Liver (tissue), 9 donors: ENCODE data around the gene PRKN. TPM values are rescaled to one million over a fixed set of nuclear protein-coding genes. Genes with fewer than 3 reads are reported as not detected.

Source experiments
- DNase-seq: peaks from one replicate; pipeline ENCODE4 v3.0.0-alpha.2; 2017; ENCODE audit warnings: low spot score
- H3K27ac ChIP-seq, 2 donors: one replicate each; pipeline ENCODE4 v1.7.0; 2013; ENCODE audit warnings: inconsistent platforms in 2 of 2, low read length in 2 of 2, control low read depth in 1 of 2, low read depth in 1 of 2, mild to moderate bottlenecking in 1 of 2
- H3K27me3 ChIP-seq, 4 donors: one replicate each; pipeline versions ENCODE4 v1.6.1 to v1.7.0; 2013; ENCODE audit warnings: low read length in 3 of 4, inconsistent platforms in 1 of 4, mild to moderate bottlenecking in 1 of 4, moderate library complexity in 1 of 4; ENCODE audit not compliant: control insufficient read depth in 4 of 4, insufficient read depth in 4 of 4
- H3K36me3 ChIP-seq, 4 donors: one replicate each; pipeline versions ENCODE4 v1.6.1 to v1.7.0; 2013; ENCODE audit warnings: low read length in 3 of 4, mild to moderate bottlenecking in 3 of 4, low read depth in 1 of 4, moderate library complexity in 1 of 4; ENCODE audit not compliant: control insufficient read depth in 4 of 4, insufficient read depth in 3 of 4
- H3K4me1 ChIP-seq, 4 donors: one replicate each; pipeline versions ENCODE4 v1.6.1 to v1.7.0; 2013; ENCODE audit warnings: low read length in 3 of 4, mild to moderate bottlenecking in 3 of 4, moderate library complexity in 1 of 4; ENCODE audit not compliant: control insufficient read depth in 4 of 4, insufficient read depth in 4 of 4
- H3K4me3 ChIP-seq, 3 donors: one replicate each; pipeline versions ENCODE4 v1.6.1 to v1.7.0; 2013; ENCODE audit warnings: low read length in 3 of 3, control low read depth in 1 of 3, low read depth in 1 of 3, mild to moderate bottlenecking in 1 of 3
- H3K9ac ChIP-seq, 2 donors: one replicate each; pipeline ENCODE4 v1.7.0; 2013; ENCODE audit warnings: low read length in 2 of 2, mild to moderate bottlenecking in 2 of 2, moderate library complexity in 2 of 2, control low read depth in 1 of 2, low read depth in 1 of 2
- H3K9me3 ChIP-seq, 4 donors: one replicate each; pipeline versions ENCODE4 v1.6.1 to v1.7.0; 2013; ENCODE audit warnings: low read length in 3 of 4; ENCODE audit not compliant: control insufficient read depth in 4 of 4
- EGR1 ChIP-seq, 2 donors: IDR thresholded peaks; 2 replicates each; pipeline ENCODE4 v1.6.1; 2016 to 2018; ENCODE audit warnings: antibody characterized with exemption in 2 of 2, low read depth in 2 of 2
- FOXA1 ChIP-seq: IDR thresholded peaks from 2 replicates; pipeline ENCODE4 v1.6.1; 2016; ENCODE audit warnings: antibody characterized with exemption
- FOXA2 ChIP-seq: IDR thresholded peaks from 2 replicates; pipeline ENCODE4 v1.6.1; 2016; ENCODE audit warnings: antibody characterized with exemption
- GABPA ChIP-seq, 2 donors: IDR thresholded peaks in 1 of 2; conservative IDR thresholded peaks in 1 of 2; 2 replicates each; pipeline ENCODE4 v1.6.1; 2016; ENCODE audit warnings: antibody characterized with exemption in 2 of 2, mild to moderate bottlenecking in 1 of 2, moderate library complexity in 1 of 2
- HNF4A ChIP-seq, 2 donors: conservative IDR thresholded peaks; 2 replicates each; pipeline ENCODE4 v1.6.1; 2016; ENCODE audit warnings: antibody characterized with exemption in 2 of 2, mild to moderate bottlenecking in 2 of 2
- HNF4G ChIP-seq: IDR thresholded peaks from 2 replicates; pipeline ENCODE4 v1.6.1; 2016; ENCODE audit warnings: antibody characterized with exemption
- JUND ChIP-seq, 2 donors: IDR thresholded peaks; 2 replicates each; pipeline ENCODE4 v1.6.1; 2016; ENCODE audit warnings: antibody characterized with exemption in 2 of 2
- NR2F2 ChIP-seq: IDR thresholded peaks from 2 replicates; pipeline ENCODE4 v1.6.1; 2016; ENCODE audit warnings: antibody characterized with exemption
- RAD21 ChIP-seq, 2 donors: IDR thresholded peaks; 2 replicates each; pipeline ENCODE4 v1.6.1; 2016; ENCODE audit warnings: antibody characterized with exemption in 2 of 2, mild to moderate bottlenecking in 2 of 2
- RXRA ChIP-seq, 2 donors: IDR thresholded peaks; 2 replicates each; pipeline ENCODE4 v1.6.1; 2017 to 2018; ENCODE audit warnings: antibody characterized with exemption in 2 of 2, mild to moderate bottlenecking in 1 of 2
- SP1 ChIP-seq: IDR thresholded peaks from 2 replicates; pipeline ENCODE4 v1.6.1; 2018; ENCODE audit warnings: antibody characterized with exemption, mild to moderate bottlenecking
- TAF1 ChIP-seq: conservative IDR thresholded peaks from 2 replicates; pipeline ENCODE4 v1.6.1; 2016; ENCODE audit warnings: antibody characterized with exemption, mild to moderate bottlenecking
- YY1 ChIP-seq: IDR thresholded peaks from 2 replicates; pipeline ENCODE4 v1.6.1; 2016; ENCODE audit warnings: antibody characterized with exemption, mild to moderate bottlenecking
- WGBS: extraction: QIAGEN DNeasy Blood & Tissue Kit; methylation state at CpG from one replicate; pipeline ENCODE4 v1.1.7; 2013; 5-methylcytosine and 5-hydroxymethylcytosine counted together
- polyA plus RNA-seq, 2 donors: library from polyadenylated mRNA; stranded (reverse) in 1 of 2; unstranded in 1 of 2; fragments of 200-250 nt in 1 of 2; fragments of >200 nt in 1 of 2; fragmentation: Nextera tagmentation in 1 of 2; extraction: Ambion mirVana in 1 of 2; gene quantifications; one replicate each; pipeline versions ENCODE4 v1.2.1 to v1.2.3, GENCODE V29; 2013 to 2015
- total RNA-seq, 2 donors: library from RNA; depleted of rRNA; stranded (reverse); fragments of >200 nt; gene quantifications; one replicate each; pipeline ENCODE4 v1.2.3, GENCODE V29; 2014
- TF ChIP-seq, protein P1 (sequence below): IDR thresholded peaks from 2 replicates; pipeline ENCODE4 v1.6.1; 2016; ENCODE audit warnings: antibody characterized with exemption
- TF ChIP-seq, protein P2 (sequence below): IDR thresholded peaks from 2 replicates; pipeline ENCODE4 v1.6.1; 2016; ENCODE audit warnings: antibody characterized with exemption
- TF ChIP-seq, protein P3 (sequence below): IDR thresholded peaks from 2 replicates; pipeline ENCODE4 v1.6.1; 2016; ENCODE audit warnings: antibody characterized with exemption, mild to moderate bottlenecking
- TF ChIP-seq, protein P4 (sequence below): fragments of 150-350 bp; IDR thresholded peaks from 2 replicates; pipeline ENCODE4 v1.5.1; 2017; ENCODE audit warnings: improper control_type of control experiment, low read depth, low read length; ENCODE audit not compliant: missing input control
- TF ChIP-seq, protein P5 (sequence below): IDR thresholded peaks from 2 replicates; pipeline ENCODE4 v1.6.1; 2016; ENCODE audit warnings: antibody characterized with exemption
- donor health status: healthy.
- donor health status: healthy.
- donor health status: healthy.
- donor health status: healthy.
- donor health status: healthy.

PRKN gene
- total and polyA plus RNA-seq, 4 donors = 0.47 to 4.1 (median 3.2) TPM

DNA sequence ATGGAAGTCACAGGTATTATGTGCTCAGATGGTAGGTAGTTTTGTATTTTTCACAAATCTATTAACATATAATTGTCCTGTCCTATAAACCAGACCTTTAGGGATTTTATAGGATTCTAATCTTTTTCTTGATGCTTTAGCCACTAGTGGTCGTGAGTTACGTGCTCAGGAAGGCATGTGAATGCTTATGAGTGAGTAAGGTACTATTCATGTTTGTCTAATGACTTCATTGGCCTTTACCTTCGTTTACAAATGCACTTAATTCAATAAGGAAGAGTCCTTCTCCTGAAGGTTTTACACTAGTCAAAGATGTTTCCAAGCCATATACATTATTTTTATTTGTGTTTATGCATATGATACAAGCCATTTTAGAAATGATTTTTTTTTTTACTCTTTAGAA is 23.2 kb upstream of the PRKN start:
- 75% methylated on average over 3 of the region's 3 CpGs for WGBS
- no peak for DNase-seq
- TF ChIP-seq YY1 = no peak
- no peak for TF ChIP-seq TAF1
- TF ChIP-seq, protein P1, sequence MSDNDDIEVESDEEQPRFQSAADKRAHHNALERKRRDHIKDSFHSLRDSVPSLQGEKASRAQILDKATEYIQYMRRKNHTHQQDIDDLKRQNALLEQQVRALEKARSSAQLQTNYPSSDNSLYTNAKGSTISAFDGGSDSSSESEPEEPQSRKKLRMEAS = no peak
- TF ChIP-seq GABPA (IDR thresholded peaks at IDR 0.05 in 1 of 2, conservative IDR thresholded peaks at IDR 0.05 in 1 of 2) = no peak
- no peak for TF ChIP-seq SP1
- no peak for TF ChIP-seq JUND (IDR thresholded peaks at IDR 0.05)
- TF ChIP-seq, protein P2, sequence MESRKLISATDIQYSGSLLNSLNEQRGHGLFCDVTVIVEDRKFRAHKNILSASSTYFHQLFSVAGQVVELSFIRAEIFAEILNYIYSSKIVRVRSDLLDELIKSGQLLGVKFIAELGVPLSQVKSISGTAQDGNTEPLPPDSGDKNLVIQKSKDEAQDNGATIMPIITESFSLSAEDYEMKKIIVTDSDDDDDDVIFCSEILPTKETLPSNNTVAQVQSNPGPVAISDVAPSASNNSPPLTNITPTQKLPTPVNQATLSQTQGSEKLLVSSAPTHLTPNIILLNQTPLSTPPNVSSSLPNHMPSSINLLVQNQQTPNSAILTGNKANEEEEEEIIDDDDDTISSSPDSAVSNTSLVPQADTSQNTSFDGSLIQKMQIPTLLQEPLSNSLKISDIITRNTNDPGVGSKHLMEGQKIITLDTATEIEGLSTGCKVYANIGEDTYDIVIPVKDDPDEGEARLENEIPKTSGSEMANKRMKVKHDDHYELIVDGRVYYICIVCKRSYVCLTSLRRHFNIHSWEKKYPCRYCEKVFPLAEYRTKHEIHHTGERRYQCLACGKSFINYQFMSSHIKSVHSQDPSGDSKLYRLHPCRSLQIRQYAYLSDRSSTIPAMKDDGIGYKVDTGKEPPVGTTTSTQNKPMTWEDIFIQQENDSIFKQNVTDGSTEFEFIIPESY = no peak
- TF ChIP-seq, protein P3, sequence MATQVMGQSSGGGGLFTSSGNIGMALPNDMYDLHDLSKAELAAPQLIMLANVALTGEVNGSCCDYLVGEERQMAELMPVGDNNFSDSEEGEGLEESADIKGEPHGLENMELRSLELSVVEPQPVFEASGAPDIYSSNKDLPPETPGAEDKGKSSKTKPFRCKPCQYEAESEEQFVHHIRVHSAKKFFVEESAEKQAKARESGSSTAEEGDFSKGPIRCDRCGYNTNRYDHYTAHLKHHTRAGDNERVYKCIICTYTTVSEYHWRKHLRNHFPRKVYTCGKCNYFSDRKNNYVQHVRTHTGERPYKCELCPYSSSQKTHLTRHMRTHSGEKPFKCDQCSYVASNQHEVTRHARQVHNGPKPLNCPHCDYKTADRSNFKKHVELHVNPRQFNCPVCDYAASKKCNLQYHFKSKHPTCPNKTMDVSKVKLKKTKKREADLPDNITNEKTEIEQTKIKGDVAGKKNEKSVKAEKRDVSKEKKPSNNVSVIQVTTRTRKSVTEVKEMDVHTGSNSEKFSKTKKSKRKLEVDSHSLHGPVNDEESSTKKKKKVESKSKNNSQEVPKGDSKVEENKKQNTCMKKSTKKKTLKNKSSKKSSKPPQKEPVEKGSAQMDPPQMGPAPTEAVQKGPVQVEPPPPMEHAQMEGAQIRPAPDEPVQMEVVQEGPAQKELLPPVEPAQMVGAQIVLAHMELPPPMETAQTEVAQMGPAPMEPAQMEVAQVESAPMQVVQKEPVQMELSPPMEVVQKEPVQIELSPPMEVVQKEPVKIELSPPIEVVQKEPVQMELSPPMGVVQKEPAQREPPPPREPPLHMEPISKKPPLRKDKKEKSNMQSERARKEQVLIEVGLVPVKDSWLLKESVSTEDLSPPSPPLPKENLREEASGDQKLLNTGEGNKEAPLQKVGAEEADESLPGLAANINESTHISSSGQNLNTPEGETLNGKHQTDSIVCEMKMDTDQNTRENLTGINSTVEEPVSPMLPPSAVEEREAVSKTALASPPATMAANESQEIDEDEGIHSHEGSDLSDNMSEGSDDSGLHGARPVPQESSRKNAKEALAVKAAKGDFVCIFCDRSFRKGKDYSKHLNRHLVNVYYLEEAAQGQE = no peak
- TF ChIP-seq RAD21 (IDR thresholded peaks at IDR 0.05) = no peak
- no peak for TF ChIP-seq RXRA (IDR thresholded peaks at IDR 0.05)
- TF ChIP-seq, protein P4, sequence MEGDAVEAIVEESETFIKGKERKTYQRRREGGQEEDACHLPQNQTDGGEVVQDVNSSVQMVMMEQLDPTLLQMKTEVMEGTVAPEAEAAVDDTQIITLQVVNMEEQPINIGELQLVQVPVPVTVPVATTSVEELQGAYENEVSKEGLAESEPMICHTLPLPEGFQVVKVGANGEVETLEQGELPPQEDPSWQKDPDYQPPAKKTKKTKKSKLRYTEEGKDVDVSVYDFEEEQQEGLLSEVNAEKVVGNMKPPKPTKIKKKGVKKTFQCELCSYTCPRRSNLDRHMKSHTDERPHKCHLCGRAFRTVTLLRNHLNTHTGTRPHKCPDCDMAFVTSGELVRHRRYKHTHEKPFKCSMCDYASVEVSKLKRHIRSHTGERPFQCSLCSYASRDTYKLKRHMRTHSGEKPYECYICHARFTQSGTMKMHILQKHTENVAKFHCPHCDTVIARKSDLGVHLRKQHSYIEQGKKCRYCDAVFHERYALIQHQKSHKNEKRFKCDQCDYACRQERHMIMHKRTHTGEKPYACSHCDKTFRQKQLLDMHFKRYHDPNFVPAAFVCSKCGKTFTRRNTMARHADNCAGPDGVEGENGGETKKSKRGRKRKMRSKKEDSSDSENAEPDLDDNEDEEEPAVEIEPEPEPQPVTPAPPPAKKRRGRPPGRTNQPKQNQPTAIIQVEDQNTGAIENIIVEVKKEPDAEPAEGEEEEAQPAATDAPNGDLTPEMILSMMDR = no peak
- TF ChIP-seq HNF4A (conservative IDR thresholded peaks at IDR 0.05) = no peak
- TF ChIP-seq FOXA1 = no peak
- TF ChIP-seq EGR1 (IDR thresholded peaks at IDR 0.05; ENCODE audit: low read depth in 2 of 2) = no peak
- no peak for TF ChIP-seq NR2F2
- TF ChIP-seq, protein P5, sequence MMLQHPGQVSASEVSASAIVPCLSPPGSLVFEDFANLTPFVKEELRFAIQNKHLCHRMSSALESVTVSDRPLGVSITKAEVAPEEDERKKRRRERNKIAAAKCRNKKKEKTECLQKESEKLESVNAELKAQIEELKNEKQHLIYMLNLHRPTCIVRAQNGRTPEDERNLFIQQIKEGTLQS = no peak
- TF ChIP-seq HNF4G = no peak
- no peak for TF ChIP-seq FOXA2

More for the DNA sequence above, 23.2 kb upstream of the PRKN start:
- no peaks in the 10 kb centered on the region for H3K36me3 ChIP-seq
- no peaks in the 10 kb centered on the region for H3K27me3 ChIP-seq
- H3K9ac ChIP-seq = no peak overlapping the region
- no peak overlapping the region for H3K4me3 ChIP-seq
- no peaks in the 10 kb centered on the region for H3K9me3 ChIP-seq
- no peaks in the 10 kb centered on the region for H3K4me1 ChIP-seq
- no peak overlapping the region for H3K27ac ChIP-seq
